ENCODE measurements around the gene LAMB2. TPM values are rescaled to one million over a fixed set of nuclear protein-coding genes. Genes with fewer than 3 reads are reported as not detected.

The LAMB2 gene
- total RNA-seq, 1 experiment from 2014 or later, result 121 TPM

DNA sequence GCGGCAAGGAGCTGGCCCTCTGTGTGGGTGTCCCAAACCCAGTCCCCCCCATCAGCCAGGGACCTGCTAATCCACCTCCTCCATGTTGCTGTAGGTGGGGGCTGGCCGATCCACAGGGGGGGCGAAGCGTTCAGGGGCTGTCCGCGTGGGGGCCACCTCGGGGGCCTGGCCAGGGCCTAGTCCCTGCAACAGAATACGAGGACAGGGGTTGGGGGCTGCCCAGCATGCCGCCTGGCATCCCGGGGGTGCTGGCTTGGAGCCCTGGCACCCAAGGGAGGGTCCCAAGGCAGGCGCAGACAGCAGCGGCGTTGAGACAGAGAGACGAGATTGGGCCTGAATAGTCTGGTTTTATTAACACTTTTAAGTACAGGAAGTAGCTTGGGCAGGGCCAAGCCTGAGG, 24.5 kb downstream of the LAMB2 start:
- no peak overlapping the region for H2AFZ ChIP-seq (ENCODE audit: low read length)
- no peak overlapping the region for H4K91ac ChIP-seq (ENCODE audit: insufficient read length, low read depth, low read length)
- no peak overlapping the region for H2BK120ac ChIP-seq (ENCODE audit: low read depth, low read length, poor library complexity, severe bottlenecking)
- no peak overlapping the region for H2AK5ac ChIP-seq (ENCODE audit: insufficient read length, low read length)
- Mint-ChIP-seq H3K4me3 (no peak overlapping the region), H3K27ac (peak overlapping the region in 1 of 3 experiments; percentile 85; a peak in 1 of 7 replicates), H3K4me1 (peaks cover 19 to 22% of the 10 kb centered on the region in 2 experiments), H3K27me3 (ENCODE audit: low read depth) (no peaks in the 10 kb centered on the region; the same call in 1 of the 2 replicates), H3K9me3 (no peaks in the 10 kb centered on the region), H3K36me3 (ENCODE audit: insufficient read depth in 1 of 3, low read depth in 3 of 3) (peaks cover 16 to 51% (median 48%) of the 10 kb centered on the region in 3 experiments)
- H3K23me2 ChIP-seq (ENCODE audit: insufficient read length, low read depth, low read length, poor library complexity, severe bottlenecking), result peaks cover 12% of the 10 kb centered on the region
- no peak overlapping the region for H4K8ac ChIP-seq (replicated peaks; ENCODE audit: insufficient read length, low read depth, low read length)
- H4K5ac ChIP-seq (ENCODE audit: insufficient read length, low read depth, low read length), result no peak overlapping the region
- no peak overlapping the region for H3K56ac ChIP-seq (ENCODE audit: insufficient read length, low read depth, low read length)
- no peak overlapping the region for H2BK20ac ChIP-seq (ENCODE audit: low read depth, low read length, poor library complexity, severe bottlenecking)
- no peak overlapping the region for H3K4ac ChIP-seq (ENCODE audit: low read depth, low read length)
- H3T11ph ChIP-seq (ENCODE audit: low read length), result no peak overlapping the region
- H3K18ac ChIP-seq (ENCODE audit: insufficient read length, low read depth, low read length), result no peak overlapping the region
- H3K9me3 ChIP-seq (ENCODE audit: control insufficient read depth, low read depth, low read length), result no peaks in the 10 kb centered on the region
- no peak overlapping the region for H2BK12ac ChIP-seq (ENCODE audit: insufficient read length, low read depth, low read length)
- no peak overlapping the region for H3K4me2 ChIP-seq (ENCODE audit: insufficient read depth, insufficient read length, low read length)
- no peak overlapping the region for H3K14ac ChIP-seq (ENCODE audit: insufficient read depth, low read length)
- H3K27ac ChIP-seq (ENCODE audit: insufficient read length, low read depth, low read length), result no peak overlapping the region
- TF ChIP-seq, protein P1, sequence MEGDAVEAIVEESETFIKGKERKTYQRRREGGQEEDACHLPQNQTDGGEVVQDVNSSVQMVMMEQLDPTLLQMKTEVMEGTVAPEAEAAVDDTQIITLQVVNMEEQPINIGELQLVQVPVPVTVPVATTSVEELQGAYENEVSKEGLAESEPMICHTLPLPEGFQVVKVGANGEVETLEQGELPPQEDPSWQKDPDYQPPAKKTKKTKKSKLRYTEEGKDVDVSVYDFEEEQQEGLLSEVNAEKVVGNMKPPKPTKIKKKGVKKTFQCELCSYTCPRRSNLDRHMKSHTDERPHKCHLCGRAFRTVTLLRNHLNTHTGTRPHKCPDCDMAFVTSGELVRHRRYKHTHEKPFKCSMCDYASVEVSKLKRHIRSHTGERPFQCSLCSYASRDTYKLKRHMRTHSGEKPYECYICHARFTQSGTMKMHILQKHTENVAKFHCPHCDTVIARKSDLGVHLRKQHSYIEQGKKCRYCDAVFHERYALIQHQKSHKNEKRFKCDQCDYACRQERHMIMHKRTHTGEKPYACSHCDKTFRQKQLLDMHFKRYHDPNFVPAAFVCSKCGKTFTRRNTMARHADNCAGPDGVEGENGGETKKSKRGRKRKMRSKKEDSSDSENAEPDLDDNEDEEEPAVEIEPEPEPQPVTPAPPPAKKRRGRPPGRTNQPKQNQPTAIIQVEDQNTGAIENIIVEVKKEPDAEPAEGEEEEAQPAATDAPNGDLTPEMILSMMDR (conservative IDR thresholded peaks at IDR 0.05), result no peak
- DNase-seq, result no peak
- H3K23ac ChIP-seq (ENCODE audit: insufficient read length, low read depth, low read length), result no peak overlapping the region
- no peaks in the 10 kb centered on the region; the same call in 1 of the 2 replicates for H3K79me2 ChIP-seq (ENCODE audit: insufficient read depth, low read length)
- no peak overlapping the region for H3K9ac ChIP-seq (ENCODE audit: extremely low read depth, insufficient read length, low read length)
- H3K27me3 ChIP-seq (ENCODE audit: insufficient read depth, low read length), result no peaks in the 10 kb centered on the region
- H3K79me1 ChIP-seq (ENCODE audit: insufficient read depth, low read depth, low read length, poor library complexity, severe bottlenecking), result no peaks in the 10 kb centered on the region
- no CpG with 5 or more reads among the region's 14 CpGs for WGBS (ENCODE audit: extremely low coverage, insufficient read length, low lambda C conversion rate)
- no peaks in the 10 kb centered on the region for H4K20me1 ChIP-seq (ENCODE audit: control insufficient read depth, insufficient read depth, insufficient read length)
- no peak overlapping the region for H2BK15ac ChIP-seq (ENCODE audit: low read depth, low read length)
- H3K4me1 ChIP-seq (ENCODE audit: insufficient read depth, low read length), result peaks cover 3% of the 10 kb centered on the region; the same call in 1 of the 2 replicates
- H2BK5ac ChIP-seq (ENCODE audit: insufficient read length, low read length), result no peak overlapping the region
